Measurements from ENCODE around the gene ATP6V0A1. TPM values are rescaled to one million over a fixed set of nuclear protein-coding genes. Genes with fewer than 3 reads are reported as not detected.
A peak's percentile ranks its signal among the peaks of the same experiment; 100 is the strongest.

Gene ATP6V0A1
- total and polyA plus RNA-seq, 2 donors (not counting 3 experiments of a cell fraction or from before 2014, with no cell fraction given), result 37.3 to 49.2 TPM

DNA sequence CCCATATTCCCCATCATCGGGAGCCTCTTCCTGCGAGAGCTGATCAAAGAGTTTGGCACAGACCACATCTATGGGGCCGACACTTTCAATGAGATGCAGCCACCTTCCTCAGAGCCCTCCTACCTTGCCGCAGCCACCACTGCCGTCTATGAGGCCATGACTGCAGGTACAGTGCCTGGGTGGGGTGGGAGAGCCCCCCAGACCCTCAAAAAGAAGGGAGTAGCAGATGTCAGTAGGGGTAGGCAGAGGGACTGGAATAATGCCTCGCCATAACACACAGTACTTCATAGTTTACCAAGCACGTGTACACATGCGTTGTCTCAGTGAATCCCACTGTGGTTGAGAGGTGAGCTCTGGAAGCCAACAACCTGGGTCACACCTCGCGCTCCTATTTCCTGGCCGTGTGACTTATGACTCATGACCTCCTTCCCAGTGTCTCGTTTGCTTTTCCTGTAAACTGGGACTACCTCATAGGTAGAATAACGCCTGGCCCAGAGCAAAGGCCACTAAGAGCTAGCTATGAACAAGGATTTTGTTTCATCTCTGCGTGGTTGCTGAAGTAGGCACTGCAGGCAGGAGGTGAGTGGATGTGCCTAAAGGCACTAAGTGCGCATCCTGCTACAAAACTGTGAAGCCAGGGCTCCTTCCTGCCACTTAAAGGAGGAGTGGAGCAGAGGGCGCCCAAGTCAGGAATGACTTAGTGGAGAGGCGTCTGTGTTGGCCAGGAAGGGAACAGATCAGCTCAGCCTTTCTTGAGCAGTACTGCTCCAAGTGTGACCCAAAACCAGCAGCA, 82.6 kb downstream of the ATP6V0A1 start:
- no peaks in the 10 kb centered on the region for H3K9me1 ChIP-seq (replicated peaks; ENCODE audit: control insufficient read depth, extremely low read depth, insufficient read depth, low read length)
- H3K9ac ChIP-seq (replicated peaks; ENCODE audit: extremely low read depth, insufficient read depth, low read length), result no peak overlapping the region
- BruUV-seq (replicated peaks), result no TSS peak
- dilution Hi-C loops (cut with MboI; ENCODE audit: extremely low pct_ligation_motif_present, low sequenced_read_pairs) (no loop called here), intact Hi-C loops (cut with micrococcal nuclease) (no loop called here)
- H3K4me2 ChIP-seq (ENCODE audit: insufficient read depth, low read length), result no peak overlapping the region
- no peaks in the 10 kb centered on the region for H4K20me1 ChIP-seq (replicated peaks; ENCODE audit: control insufficient read depth, extremely low read depth, insufficient read depth, low read length)
- no peaks in the 10 kb centered on the region for H3K27me3 ChIP-seq (ENCODE audit: control insufficient read depth in 2 of 2, insufficient read depth in 2 of 2, low read length in 2 of 2)
- H3K9me3 ChIP-seq (replicated peaks; ENCODE audit: control insufficient read depth, insufficient read depth, low read length), result no peaks in the 10 kb centered on the region
- peaks cover 16% of the 10 kb centered on the region for H3K4me1 ChIP-seq (ENCODE audit: control insufficient read depth, extremely low read depth, insufficient read depth, low read length)
- no peak overlapping the region for H3K4me3 ChIP-seq (replicated peaks in 1 of 3; ENCODE audit: insufficient read depth in 1 of 3, low read depth in 1 of 3, low read length in 3 of 3)
- TF ChIP-seq MAX (IDR thresholded peaks at IDR 0.05; ENCODE audit: insufficient read depth, insufficient read length), result no peak
- peak; percentile 12 for TF ChIP-seq POLR2AphosphoS5 (IDR thresholded peaks at IDR 0.05; ENCODE audit: insufficient read depth, low read depth, low read length)
- TF ChIP-seq POLR2A (IDR thresholded peaks at IDR 0.05; ENCODE audit: low read depth, low read length), result no peak
- no peak for TF ChIP-seq CTCF (IDR thresholded peaks at IDR 0.05; ENCODE audit: extremely low read depth in 1 of 2, insufficient read depth in 1 of 2, low read depth in 1 of 2, low read length in 2 of 2)
- TF ChIP-seq FOS (IDR thresholded peaks at IDR 0.05; ENCODE audit: borderline replicate concordance, insufficient read depth, low read length), result no peak
- ChIA-PET CTCF (interaction anchor here (0.7 to 1.2 kb wide), 2 partner anchors 24 to 102 kb away, joined by 3 read pairs; no protein-coding TSS in a partner anchor), POLR2A (interaction anchor here (0.6 kb wide), 1 partner anchor 207 kb away, joined by 5 read pairs; no protein-coding TSS in a partner anchor)
- no peak overlapping the region for H2AFZ ChIP-seq (ENCODE audit: low read depth, low read length)
- FAIRE-seq (no peak), DNase-seq (ENCODE audit: low read depth, low spot score) (no peak)
- peak overlapping the region; percentile 20 for H3K27ac ChIP-seq (ENCODE audit: insufficient read depth, low read depth, low read length)
- H3K79me2 ChIP-seq (ENCODE audit: control insufficient read depth, insufficient read depth, low read length), result peaks cover 4% of the 10 kb centered on the region
- peaks cover 2 to 10% of the 10 kb centered on the region in 2 experiments for H3K36me3 ChIP-seq (ENCODE audit: control insufficient read depth in 2 of 2, extremely low read depth in 1 of 2, insufficient read depth in 2 of 2, low read length in 2 of 2)

Measured in endothelial cell of umbilical vein (primary cell).